ENCODE results near the gene PRR14.

DNA sequence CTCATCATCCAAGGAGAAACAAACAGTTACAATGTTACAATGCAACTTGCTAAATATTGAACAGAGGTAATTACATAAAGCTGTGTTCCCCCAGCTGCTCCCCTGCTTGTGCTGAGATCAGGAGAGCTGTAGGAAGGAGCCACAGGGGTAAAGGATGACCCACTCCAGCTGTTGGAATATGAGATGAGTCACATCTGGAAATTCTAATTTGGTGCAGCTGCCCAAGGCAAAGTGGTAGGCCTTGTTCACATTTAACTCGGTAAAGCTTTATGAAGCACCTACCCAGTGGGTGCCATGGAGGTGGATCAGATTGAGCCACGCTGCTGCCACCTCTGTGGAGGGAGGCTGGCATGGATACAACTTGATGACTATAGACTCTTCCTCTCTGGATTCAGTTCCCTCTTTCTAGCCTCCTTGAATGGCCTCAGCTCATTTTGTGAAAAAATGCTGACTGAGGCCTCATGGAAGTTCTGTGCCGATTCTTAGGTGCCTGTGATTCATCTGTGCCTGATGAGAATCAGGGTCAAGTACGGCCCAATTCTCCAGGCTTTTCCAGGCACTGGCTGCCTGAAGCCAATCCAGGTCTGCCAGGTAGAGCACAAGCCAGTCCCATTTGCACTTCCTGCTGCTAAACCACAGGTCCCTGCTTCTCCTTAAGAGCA lies 48.0 kb upstream of the PRR14 start:
- TF ChIP-seq ZNF174 (tag by site-specific recombination; IDR thresholded peaks at IDR 0.05) (no peak), MYNN (tag by site-specific recombination; IDR thresholded peaks at IDR 0.05; ENCODE audit: borderline replicate concordance) (no peak), HOXD13 (CRISPR knock-in tag; IDR thresholded peaks at IDR 0.05; ENCODE audit: borderline replicate concordance) (no peak), SCRT2 (tag by site-specific recombination; IDR thresholded peaks at IDR 0.05) (no peak)
- TF ChIP-seq, protein P1, sequence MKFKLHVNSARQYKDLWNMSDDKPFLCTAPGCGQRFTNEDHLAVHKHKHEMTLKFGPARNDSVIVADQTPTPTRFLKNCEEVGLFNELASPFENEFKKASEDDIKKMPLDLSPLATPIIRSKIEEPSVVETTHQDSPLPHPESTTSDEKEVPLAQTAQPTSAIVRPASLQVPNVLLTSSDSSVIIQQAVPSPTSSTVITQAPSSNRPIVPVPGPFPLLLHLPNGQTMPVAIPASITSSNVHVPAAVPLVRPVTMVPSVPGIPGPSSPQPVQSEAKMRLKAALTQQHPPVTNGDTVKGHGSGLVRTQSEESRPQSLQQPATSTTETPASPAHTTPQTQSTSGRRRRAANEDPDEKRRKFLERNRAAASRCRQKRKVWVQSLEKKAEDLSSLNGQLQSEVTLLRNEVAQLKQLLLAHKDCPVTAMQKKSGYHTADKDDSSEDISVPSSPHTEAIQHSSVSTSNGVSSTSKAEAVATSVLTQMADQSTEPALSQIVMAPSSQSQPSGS (tag by site-specific recombination; IDR thresholded peaks at IDR 0.05; ENCODE audit: low read depth) = no peak
- TF ChIP-seq, protein P2, sequence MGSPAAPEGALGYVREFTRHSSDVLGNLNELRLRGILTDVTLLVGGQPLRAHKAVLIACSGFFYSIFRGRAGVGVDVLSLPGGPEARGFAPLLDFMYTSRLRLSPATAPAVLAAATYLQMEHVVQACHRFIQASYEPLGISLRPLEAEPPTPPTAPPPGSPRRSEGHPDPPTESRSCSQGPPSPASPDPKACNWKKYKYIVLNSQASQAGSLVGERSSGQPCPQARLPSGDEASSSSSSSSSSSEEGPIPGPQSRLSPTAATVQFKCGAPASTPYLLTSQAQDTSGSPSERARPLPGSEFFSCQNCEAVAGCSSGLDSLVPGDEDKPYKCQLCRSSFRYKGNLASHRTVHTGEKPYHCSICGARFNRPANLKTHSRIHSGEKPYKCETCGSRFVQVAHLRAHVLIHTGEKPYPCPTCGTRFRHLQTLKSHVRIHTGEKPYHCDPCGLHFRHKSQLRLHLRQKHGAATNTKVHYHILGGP (tag by site-specific recombination; IDR thresholded peaks at IDR 0.05) = no peak
- TF ChIP-seq, protein P3, sequence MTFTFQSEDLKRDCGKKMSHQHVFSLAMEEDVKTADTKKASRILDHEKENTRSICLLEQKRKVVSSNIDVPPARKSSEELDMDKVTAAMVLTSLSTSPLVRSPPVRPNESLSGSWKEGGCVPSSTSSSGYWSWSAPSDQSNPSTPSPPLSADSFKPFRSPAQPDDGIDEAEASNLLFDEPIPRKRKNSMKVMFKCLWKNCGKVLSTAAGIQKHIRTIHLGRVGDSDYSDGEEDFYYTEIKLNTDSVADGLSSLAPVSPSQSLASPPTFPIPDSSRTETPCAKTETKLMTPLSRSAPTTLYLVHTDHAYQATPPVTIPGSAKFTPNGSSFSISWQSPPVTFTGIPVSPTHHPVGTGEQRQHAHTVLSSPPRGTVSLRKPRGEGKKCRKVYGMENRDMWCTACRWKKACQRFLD (tag by site-specific recombination; IDR thresholded peaks at IDR 0.05) = no peak
- TF ChIP-seq, protein P4, sequence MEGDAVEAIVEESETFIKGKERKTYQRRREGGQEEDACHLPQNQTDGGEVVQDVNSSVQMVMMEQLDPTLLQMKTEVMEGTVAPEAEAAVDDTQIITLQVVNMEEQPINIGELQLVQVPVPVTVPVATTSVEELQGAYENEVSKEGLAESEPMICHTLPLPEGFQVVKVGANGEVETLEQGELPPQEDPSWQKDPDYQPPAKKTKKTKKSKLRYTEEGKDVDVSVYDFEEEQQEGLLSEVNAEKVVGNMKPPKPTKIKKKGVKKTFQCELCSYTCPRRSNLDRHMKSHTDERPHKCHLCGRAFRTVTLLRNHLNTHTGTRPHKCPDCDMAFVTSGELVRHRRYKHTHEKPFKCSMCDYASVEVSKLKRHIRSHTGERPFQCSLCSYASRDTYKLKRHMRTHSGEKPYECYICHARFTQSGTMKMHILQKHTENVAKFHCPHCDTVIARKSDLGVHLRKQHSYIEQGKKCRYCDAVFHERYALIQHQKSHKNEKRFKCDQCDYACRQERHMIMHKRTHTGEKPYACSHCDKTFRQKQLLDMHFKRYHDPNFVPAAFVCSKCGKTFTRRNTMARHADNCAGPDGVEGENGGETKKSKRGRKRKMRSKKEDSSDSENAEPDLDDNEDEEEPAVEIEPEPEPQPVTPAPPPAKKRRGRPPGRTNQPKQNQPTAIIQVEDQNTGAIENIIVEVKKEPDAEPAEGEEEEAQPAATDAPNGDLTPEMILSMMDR (tag by site-specific recombination; IDR thresholded peaks at IDR 0.05) = no peak
- TF ChIP-seq, protein P5, sequence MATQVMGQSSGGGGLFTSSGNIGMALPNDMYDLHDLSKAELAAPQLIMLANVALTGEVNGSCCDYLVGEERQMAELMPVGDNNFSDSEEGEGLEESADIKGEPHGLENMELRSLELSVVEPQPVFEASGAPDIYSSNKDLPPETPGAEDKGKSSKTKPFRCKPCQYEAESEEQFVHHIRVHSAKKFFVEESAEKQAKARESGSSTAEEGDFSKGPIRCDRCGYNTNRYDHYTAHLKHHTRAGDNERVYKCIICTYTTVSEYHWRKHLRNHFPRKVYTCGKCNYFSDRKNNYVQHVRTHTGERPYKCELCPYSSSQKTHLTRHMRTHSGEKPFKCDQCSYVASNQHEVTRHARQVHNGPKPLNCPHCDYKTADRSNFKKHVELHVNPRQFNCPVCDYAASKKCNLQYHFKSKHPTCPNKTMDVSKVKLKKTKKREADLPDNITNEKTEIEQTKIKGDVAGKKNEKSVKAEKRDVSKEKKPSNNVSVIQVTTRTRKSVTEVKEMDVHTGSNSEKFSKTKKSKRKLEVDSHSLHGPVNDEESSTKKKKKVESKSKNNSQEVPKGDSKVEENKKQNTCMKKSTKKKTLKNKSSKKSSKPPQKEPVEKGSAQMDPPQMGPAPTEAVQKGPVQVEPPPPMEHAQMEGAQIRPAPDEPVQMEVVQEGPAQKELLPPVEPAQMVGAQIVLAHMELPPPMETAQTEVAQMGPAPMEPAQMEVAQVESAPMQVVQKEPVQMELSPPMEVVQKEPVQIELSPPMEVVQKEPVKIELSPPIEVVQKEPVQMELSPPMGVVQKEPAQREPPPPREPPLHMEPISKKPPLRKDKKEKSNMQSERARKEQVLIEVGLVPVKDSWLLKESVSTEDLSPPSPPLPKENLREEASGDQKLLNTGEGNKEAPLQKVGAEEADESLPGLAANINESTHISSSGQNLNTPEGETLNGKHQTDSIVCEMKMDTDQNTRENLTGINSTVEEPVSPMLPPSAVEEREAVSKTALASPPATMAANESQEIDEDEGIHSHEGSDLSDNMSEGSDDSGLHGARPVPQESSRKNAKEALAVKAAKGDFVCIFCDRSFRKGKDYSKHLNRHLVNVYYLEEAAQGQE (tag by site-specific recombination; IDR thresholded peaks at IDR 0.05) = no peak
- TF ChIP-seq, protein P6, sequence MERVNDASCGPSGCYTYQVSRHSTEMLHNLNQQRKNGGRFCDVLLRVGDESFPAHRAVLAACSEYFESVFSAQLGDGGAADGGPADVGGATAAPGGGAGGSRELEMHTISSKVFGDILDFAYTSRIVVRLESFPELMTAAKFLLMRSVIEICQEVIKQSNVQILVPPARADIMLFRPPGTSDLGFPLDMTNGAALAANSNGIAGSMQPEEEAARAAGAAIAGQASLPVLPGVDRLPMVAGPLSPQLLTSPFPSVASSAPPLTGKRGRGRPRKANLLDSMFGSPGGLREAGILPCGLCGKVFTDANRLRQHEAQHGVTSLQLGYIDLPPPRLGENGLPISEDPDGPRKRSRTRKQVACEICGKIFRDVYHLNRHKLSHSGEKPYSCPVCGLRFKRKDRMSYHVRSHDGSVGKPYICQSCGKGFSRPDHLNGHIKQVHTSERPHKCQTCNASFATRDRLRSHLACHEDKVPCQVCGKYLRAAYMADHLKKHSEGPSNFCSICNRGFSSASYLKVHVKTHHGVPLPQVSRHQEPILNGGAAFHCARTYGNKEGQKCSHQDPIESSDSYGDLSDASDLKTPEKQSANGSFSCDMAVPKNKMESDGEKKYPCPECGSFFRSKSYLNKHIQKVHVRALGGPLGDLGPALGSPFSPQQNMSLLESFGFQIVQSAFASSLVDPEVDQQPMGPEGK (tag by site-specific recombination; IDR thresholded peaks at IDR 0.05) = no peak
